ENCODE data around the gene A2ML1. TPM values are rescaled to one million over a fixed set of nuclear protein-coding genes. Genes with fewer than 3 reads are reported as not detected.

The A2ML1 gene
- total RNA-seq, 1 donor from 2014 or later: not detected

DNA sequence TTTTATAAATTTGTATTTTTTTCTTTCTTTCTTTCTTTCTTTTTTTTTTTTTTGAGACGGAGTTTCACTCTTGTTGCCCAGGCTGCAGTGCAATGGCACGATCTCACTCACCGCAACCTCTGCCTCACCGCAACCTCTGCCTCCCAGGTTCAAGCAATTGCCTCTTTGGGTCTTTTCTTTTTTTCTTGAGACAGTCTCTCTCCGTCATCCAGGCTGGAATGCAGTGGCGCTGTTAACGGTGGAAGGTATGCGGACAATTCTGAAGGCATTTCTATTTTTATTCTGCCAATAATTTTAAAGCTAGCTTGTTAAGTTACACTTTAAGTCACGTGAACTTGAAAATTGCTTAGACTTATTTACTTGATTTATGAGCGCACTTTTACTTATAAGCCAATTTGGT, 83.1 kb downstream of the A2ML1 start:
- H3K27me3 Mint-ChIP-seq (ENCODE audit: low read depth): no peaks in the 10 kb centered on the region
- no peak for TF ChIP-seq CTCF (IDR thresholded peaks at IDR 0.05)
- no peak overlapping the region for H3K4me3 Mint-ChIP-seq (ENCODE audit: unreplicated experiment)
- peaks cover 4% of the 10 kb centered on the region for H3K4me1 Mint-ChIP-seq (ENCODE audit: low read depth)
- no peaks in the 10 kb centered on the region for H3K9me3 Mint-ChIP-seq (ENCODE audit: low read depth)
- no peak for DNase-seq (ENCODE audit: low spot score)
- no peaks in the 10 kb centered on the region for H3K36me3 Mint-ChIP-seq (ENCODE audit: low read depth)
- H3K27ac Mint-ChIP-seq (ENCODE audit: unreplicated experiment): peak overlapping the region; percentile 75

DNA sequence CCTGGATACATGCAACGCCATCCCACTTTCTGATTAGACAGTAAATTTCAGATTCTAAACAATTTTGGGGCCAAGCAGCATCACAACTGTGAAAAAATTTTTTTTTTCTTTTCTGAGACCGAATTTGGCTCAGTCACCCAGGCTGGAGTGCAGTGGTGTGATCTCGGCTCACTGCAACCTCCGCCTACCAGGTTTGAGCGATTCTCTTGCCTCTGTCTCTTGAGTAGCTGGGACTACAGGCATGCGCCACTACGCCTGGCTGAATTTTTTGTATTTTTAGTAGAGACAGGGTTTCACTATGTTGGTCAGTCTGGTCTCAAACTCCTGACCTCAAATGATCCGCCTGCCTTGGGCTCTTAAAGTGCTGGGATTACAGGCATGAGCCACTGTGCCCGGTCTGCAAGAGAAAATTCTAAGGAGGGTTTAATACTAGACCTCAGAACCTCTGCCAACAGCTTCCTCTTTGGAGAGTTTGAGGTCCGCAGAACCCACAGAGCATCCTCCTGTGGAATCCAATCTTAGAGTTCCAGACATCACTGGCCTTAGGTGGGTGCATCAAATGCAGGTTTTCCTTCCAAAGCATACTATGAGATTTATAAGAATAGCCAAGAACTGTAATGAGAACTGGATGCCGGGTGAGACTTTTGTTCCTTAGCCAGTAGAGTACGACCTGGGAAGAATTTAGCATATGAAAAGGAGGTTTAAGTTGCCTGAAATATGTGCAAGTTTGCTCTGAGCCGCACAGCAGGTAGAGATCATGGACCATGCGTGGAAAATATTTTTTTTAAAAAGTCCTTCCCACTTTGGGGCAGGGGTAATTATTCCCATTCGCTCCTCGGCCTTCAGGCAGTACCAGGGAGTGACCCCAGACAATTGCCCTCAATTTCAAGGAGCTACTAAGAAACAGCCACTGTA, 84.1 kb downstream of the A2ML1 start:
- peaks cover 4% of the 10 kb centered on the region for H3K4me1 Mint-ChIP-seq (ENCODE audit: low read depth)
- no peak overlapping the region for H3K4me3 Mint-ChIP-seq (ENCODE audit: unreplicated experiment)
- no peak for TF ChIP-seq CTCF (IDR thresholded peaks at IDR 0.05)
- no peak overlapping the region for H3K27ac Mint-ChIP-seq (ENCODE audit: unreplicated experiment)
- DNase-seq (ENCODE audit: low spot score): no peak
- H3K27me3 Mint-ChIP-seq (ENCODE audit: low read depth): no peaks in the 10 kb centered on the region
- no peaks in the 10 kb centered on the region for H3K9me3 Mint-ChIP-seq (ENCODE audit: low read depth)
- no peaks in the 10 kb centered on the region for H3K36me3 Mint-ChIP-seq (ENCODE audit: low read depth)

- no peak overlapping the region for H3K27ac Mint-ChIP-seq (ENCODE audit: unreplicated experiment)
- H3K4me1 Mint-ChIP-seq (ENCODE audit: low read depth): peaks cover 5% of the 10 kb centered on the region
- TF ChIP-seq CTCF (IDR thresholded peaks at IDR 0.05): no peak
- H3K27me3 Mint-ChIP-seq (ENCODE audit: low read depth): no peaks in the 10 kb centered on the region
- no peaks in the 10 kb centered on the region for H3K36me3 Mint-ChIP-seq (ENCODE audit: low read depth)
- DNase-seq (ENCODE audit: low spot score): no peak
- no peak overlapping the region for H3K4me3 Mint-ChIP-seq (ENCODE audit: unreplicated experiment)
- no peaks in the 10 kb centered on the region for H3K9me3 Mint-ChIP-seq (ENCODE audit: low read depth)
Observed at GRCh38 chr12:8907513-8907912, 85.1 kb downstream of the A2ML1 start.

DNA sequence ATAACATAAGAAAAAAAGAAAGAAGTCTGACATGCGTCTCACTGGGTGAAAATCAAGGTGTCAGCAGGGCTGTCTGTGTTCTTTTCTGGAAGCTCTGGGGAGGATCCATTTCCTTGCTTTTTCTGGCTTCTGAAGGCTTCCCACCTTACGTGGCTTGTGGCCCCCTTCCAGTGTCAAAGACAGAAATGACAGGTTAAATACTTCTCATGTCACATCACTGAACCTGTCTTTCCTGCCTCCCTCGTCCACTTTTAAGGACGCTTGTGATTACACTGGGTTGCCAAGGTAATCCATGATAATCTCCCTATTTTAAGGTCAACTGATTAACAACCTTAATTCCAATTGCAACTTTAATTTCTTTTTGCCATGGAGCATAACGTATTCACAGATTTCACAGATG, 87.3 kb downstream of the A2ML1 start:
- no peaks in the 10 kb centered on the region for H3K9me3 Mint-ChIP-seq (ENCODE audit: low read depth)
- H3K27me3 Mint-ChIP-seq (ENCODE audit: low read depth): no peaks in the 10 kb centered on the region
- no peaks in the 10 kb centered on the region for H3K36me3 Mint-ChIP-seq (ENCODE audit: low read depth)
- DNase-seq (ENCODE audit: low spot score): no peak
- peaks cover 21% of the 10 kb centered on the region for H3K4me1 Mint-ChIP-seq (ENCODE audit: low read depth)
- H3K4me3 Mint-ChIP-seq (ENCODE audit: unreplicated experiment): no peak overlapping the region
- H3K27ac Mint-ChIP-seq (ENCODE audit: unreplicated experiment): no peak overlapping the region
- TF ChIP-seq CTCF (IDR thresholded peaks at IDR 0.05): no peak

GRCh38 chr12:8911606-8912268, 89.3 kb downstream of the A2ML1 start:
- H3K9me3 Mint-ChIP-seq (ENCODE audit: low read depth): no peaks in the 10 kb centered on the region
- no peak overlapping the region for H3K27ac Mint-ChIP-seq (ENCODE audit: unreplicated experiment)
- H3K36me3 Mint-ChIP-seq (ENCODE audit: low read depth): no peaks in the 10 kb centered on the region
- no peak overlapping the region for H3K4me3 Mint-ChIP-seq (ENCODE audit: unreplicated experiment)
- H3K4me1 Mint-ChIP-seq (ENCODE audit: low read depth): peaks cover 16% of the 10 kb centered on the region
- no peak for TF ChIP-seq CTCF (IDR thresholded peaks at IDR 0.05)
- H3K27me3 Mint-ChIP-seq (ENCODE audit: low read depth): no peaks in the 10 kb centered on the region
- DNase-seq (ENCODE audit: low spot score): no peak
